ENCODE measurements around the gene ZC3H6. TPM values are rescaled to one million over a fixed set of nuclear protein-coding genes. Genes with fewer than 3 reads are reported as not detected.

ZC3H6 gene, protein sequence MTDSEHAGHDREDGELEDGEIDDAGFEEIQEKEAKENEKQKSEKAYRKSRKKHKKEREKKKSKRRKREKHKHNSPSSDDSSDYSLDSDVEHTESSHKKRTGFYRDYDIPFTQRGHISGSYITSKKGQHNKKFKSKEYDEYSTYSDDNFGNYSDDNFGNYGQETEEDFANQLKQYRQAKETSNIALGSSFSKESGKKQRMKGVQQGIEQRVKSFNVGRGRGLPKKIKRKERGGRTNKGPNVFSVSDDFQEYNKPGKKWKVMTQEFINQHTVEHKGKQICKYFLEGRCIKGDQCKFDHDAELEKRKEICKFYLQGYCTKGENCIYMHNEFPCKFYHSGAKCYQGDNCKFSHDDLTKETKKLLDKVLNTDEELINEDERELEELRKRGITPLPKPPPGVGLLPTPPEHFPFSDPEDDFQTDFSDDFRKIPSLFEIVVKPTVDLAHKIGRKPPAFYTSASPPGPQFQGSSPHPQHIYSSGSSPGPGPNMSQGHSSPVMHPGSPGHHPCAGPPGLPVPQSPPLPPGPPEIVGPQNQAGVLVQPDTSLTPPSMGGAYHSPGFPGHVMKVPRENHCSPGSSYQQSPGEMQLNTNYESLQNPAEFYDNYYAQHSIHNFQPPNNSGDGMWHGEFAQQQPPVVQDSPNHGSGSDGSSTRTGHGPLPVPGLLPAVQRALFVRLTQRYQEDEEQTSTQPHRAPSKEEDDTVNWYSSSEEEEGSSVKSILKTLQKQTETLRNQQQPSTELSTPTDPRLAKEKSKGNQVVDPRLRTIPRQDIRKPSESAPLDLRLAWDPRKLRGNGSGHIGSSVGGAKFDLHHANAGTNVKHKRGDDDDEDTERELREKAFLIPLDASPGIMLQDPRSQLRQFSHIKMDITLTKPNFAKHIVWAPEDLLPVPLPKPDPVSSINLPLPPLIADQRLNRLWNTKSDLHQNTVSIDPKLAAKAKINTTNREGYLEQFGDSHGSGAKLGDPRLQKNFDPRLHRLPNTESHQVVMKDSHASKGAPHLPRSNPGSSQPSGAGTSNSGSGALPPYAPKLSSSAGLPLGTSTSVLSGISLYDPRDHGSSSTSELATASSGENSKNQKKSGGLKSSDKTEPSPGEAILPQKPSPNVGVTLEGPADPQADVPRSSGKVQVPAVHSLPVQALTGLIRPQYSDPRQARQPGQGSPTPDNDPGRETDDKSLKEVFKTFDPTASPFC
- total RNA-seq (2014; rRNA removed; shearing (Covaris generic)), result 0.92 and 5.0 TPM in 2 replicates

DNA sequence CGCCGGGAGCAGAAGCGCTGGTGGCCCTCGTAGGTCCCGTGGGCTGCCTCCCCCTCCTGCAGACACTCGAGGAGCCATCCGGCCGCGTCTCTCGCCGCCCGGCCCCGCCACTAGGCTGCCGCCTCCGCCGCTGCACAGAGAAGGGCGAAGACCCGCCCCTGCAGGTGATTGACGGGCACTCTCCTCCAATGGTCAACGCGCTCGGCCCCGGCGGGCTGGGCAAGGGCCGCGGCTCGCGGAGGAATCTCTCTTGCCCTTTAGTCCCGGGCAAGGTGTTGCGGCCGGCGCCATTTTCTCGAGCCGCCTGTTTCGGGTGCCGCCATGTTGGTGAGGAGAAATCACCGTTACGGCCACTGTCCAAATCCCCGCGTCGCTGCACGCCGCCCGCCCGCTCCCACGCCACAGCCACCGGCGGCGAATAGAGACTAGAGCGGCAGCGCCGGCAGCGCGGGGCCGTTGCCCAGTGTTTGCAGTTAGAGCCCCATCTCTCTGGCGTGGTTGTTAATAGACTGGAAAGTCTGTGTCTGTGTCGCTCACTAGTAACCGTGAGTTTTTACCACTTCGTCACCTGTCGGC lies at the start of gene ZC3H6:
TSS of gene ZC3H6 (plus strand) at position 287 of the 576 bp plus-strand sequence. CDS start 398 bp downstream, outside the sequence.
- peak; percentile 91 for DNase-seq (ENCODE audit: low spot score)

DNA sequence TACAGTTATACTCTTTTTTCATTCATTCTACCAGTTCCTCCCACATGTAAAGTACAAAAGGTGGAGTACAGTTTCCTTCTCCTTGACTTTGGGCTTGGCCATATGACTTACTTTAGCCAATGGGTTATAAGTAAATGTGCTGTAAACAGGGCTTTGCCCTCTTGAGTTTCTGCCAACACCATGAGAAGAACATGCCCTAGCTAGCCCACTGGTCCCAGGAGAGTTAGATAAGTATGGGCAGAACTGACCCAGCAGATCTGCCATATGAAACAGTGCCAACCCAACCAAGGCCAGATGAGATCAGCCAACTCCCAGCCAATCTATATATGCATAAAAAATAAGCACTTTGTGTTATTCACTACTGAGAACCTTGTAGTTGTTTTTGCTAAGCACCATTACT lies 46.0 kb upstream of the ZC3H6 start:
- peak; percentile 40 for DNase-seq (ENCODE audit: low spot score)

DNA sequence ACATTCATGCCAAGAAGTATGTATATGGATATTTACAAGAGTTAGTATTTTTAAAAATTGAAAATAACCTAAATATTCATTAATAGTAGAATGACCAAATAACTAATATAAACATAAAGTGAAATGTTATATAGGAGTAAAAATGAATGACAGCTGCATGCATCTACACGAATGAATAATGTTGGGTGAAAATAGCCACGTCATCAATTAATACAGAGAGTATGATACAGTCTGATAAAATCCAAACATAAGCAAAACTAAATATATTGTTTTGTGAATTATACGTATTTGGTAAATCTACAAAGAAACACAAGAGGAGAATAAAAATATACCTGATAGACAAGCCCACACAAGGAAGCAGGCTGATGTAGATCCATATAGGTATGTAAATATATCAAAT lies 45.0 kb upstream of the ZC3H6 start:
- no peak for DNase-seq (ENCODE audit: low spot score)

DNA sequence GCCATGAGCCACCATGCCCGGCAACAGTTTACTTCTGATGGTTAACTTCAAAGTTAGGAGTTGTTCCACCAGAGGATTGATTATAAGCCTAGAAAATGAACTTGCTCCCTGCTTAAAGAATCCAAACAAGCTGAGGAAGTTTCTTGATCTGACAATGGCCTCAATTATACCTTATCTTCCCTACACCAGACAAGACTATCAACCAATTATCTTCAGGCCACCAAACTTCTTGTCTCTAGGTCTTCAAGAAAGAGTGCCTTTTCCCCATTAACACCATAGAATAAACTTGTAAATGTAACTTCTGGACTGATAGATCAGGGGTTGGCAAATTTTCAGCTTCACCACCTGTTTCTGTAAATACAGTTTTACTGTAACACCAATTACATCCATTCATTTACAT lies 35.5 kb upstream of the ZC3H6 start:
- DNase-seq (ENCODE audit: low spot score), result no peak

DNA sequence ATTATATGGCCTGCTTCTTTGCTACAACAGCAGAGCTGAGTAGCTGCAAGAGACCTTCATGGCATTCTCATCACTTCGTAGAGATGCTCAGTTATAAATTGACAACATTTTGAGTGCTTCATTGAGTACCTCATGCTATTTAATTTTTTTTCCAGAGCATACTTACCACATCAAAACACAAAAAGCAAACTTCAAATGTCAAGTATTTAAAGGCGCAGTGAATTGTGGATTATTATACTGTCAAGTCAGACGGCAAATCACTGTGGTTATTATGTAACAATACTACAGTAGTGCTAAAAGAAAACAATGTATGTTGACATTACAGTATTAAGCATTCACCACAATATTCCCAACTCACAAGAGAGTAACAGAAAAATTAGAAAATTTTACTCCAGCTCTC lies 33.0 kb upstream of the ZC3H6 start:
- DNase-seq (ENCODE audit: low spot score), result no peak

DNA sequence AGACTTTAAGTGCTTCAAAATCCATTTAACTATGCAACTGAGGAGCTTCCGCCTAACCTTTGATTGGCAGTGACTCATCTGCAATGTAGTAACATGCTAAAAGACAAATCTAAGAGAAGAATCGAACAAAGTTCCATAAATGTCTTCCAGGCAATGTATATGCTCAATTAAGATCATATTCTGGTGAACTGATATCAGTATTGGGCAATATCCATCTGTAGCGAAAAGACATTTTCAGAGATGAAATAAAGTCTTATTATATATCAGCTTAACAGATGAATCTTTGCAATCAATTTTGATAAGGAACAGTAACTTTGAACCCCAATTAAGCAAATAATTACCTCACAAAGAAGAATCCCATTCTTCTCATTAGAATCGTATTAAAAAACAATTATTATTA lies 32.2 kb upstream of the ZC3H6 start:
- DNase-seq (ENCODE audit: low spot score), result no peak

DNA sequence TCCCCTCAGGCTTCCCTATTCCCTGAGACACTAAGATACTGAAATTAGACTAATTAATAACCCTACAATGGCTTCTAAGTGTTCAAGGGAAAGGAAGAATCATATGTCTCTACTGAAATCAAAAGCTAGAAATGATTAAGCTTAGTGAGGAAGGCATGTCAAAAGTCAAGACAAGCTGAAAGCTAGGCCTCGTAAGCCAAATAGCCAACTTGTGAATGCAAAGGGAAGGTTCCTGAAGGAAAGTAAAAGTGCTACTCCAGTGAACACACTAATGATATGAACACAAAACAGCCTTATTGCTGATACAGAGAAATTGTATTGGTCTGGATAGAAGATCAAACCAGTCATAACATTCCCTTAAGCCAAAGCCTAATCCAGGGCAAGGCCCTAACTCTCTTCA lies 30.5 kb upstream of the ZC3H6 start:
- DNase-seq (ENCODE audit: low spot score), result no peak

DNA sequence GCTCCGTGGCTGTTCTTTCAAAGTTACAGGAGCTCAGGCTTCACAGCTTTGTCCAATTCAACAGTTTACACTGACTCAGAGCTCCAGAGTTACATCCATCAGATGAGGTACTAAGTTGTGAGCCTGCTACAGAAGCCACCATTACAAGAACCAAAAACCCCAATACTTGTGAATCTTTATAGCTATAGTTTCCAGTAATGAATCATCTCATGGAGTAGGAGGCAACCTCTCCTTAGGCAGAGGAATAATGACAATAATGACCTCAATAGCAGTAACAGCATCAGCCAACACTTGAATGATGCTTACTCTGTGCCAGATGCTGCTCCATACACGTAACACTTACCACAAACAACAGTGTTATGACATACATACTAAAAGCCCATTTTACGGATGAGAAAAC lies 24.1 kb upstream of the ZC3H6 start:
- no peak for DNase-seq (ENCODE audit: low spot score)

DNA sequence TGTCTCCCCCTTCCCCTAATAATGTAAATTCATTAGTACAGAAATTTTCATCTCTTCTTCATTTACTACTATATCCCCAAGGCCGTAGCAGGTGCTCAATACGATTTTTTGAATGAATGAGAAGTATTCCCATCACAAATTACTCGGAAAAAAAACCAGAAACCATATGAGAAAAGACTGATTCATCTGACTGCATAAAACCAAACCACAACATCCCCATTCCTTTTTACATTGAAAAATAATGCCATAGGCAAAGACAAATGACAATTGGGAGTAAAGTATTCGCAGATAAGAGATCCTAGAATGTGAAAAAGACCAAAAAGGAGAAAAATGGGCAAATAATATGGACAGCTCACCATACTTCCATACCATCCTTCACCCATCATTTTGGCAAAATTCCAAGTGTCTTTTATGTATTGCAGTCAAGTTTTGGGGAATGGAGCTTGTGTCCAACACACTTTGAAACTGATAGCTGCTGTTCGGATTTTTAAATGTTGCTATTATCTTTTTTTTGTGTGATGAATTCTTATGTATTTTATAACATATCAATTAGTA lies 22.1 kb upstream of the ZC3H6 start:
- no peak for DNase-seq (ENCODE audit: low spot score)

DNA sequence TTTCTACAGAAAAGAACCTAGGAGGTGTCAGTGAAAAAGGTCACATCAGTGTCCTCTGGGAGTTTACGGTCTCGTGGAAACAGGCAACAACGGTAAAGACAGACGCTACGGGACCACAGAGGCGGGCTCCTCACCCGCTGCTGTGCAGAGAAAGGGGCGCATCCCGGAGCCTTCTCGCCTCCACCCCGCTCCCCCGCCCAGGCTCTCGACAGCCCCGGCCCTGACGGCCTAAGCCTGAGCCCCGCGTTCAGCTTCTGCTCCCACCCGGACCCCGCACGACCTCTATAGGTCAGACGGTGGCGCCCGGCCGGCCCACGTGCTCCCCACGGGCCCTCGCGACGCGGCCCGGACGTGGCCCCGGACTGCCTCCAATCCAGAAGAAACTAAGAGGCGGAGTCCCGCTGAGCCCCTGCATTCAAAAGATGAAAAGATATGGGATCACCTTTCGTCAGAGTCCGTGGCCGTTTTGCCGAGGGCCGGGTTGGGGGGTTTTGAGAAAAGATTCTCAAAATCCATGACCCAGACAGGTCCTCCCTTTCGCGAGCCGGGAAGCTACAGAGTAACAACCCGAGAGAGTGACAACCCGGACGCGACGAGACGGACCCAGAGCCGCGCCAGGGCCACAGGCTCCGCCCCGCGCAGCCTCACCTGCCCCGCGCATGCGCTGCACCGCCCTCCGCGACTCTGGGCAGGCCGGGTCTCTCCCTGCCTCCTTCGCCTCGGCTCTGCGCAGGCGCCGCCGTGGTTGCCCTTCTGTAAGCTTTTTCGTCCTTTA lies 20.7 kb upstream of the ZC3H6 start, which contains the start of gene ZC3H8:
TSS of gene ZC3H8 (minus strand) at position 577 of the 775 bp plus-strand sequence. CDS start at position 516, 61 bp downstream.
- peak; percentile 88 for DNase-seq (ENCODE audit: low spot score)

DNA sequence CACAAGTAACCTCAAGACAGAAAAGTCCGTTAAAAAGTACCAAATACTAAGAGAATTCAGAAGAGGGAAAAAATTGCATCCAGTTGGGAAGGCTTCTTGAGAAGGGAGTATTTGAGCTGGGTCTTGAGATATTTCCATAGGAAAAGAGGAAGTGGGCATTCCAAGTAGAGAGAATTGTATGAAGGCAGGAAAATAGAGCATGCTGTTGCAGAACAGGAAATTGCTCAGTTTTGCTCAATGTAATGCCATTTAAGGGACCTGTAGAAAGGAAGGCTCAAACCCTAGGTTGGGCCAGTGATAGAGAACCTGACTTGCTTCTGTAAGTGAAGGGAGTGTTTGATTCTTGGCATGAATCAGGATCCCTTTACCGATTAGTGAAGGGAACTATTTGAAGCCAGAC lies 19.5 kb upstream of the ZC3H6 start:
- no peak for DNase-seq (ENCODE audit: low spot score)

DNA sequence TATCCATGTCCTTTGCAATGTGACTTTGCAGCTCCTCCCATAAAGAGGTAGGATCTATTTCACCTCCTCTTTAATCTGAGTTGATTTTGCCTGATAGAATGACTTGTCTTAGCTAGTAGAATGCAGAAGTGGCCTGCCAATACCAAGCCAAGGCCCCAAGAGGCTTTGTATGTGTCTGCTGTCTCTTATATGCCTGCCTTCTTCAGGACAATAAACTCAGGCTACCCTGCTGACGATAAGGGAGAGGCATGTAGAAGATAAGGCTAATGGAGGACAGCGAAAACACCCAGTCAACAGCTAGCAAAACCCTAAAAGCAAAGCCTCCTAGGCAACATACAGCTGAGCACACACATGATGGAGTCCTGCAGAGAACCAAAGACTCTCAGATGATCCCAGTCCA lies 18.7 kb upstream of the ZC3H6 start:
- DNase-seq (ENCODE audit: low spot score), result no peak

DNA sequence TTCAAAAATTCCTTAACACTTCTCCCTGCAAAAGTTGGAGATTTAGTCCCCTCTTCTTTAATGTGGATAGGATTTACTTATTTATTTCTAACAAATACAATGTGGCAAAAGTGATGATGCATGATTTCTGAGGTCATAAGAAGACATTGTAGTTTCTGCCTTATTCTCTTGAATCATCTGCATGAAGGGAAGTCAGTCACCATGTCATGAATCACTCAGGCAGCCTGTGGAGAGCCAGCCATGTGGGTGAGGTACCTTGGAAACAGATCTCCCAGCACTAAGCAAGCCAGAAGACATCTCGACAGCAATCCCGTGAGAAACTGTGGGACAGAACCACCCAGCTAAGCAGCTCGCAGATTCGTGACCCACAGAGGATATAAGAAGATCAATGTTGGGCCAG lies 17.8 kb upstream of the ZC3H6 start:
- DNase-seq (ENCODE audit: low spot score), result no peak

DNA sequence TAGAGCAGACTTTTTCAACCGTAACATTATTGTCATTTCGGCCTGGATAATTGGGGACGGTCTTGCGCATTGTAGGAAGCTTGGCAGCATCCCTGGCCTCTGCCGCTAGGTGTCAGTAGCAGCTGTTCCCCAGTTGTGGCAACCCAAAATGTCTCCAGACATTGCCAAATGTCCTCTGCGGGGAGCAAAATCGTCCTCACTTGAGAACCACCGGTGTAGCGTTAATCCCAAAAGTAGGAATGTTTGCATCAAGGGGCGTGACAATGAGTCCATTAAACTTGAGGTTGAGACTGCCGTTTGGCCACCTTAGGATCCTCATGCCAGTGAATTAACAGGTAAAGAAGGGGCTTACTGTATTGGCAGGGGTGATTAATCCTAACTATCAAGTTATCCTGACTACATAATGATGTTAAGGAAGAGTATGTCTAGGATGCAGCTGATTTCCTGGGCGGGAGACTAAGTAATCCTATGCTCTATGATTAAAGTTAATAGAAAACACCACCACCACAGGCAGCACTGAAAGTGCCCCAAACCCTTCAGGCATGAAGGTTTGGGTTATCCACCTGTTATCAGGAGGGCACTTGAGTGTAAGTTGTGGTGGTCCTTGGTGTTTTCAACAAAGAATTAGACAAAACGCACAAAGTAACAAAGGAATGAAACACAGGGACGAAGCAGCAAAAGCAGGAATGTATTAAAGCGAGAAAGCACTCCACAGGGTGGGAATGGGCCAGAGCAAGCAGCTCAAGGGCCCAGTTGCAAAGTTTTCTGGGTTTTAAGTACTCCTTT lies 15.7 kb upstream of the ZC3H6 start:
- peak; percentile 53 for DNase-seq (ENCODE audit: low spot score)

DNA sequence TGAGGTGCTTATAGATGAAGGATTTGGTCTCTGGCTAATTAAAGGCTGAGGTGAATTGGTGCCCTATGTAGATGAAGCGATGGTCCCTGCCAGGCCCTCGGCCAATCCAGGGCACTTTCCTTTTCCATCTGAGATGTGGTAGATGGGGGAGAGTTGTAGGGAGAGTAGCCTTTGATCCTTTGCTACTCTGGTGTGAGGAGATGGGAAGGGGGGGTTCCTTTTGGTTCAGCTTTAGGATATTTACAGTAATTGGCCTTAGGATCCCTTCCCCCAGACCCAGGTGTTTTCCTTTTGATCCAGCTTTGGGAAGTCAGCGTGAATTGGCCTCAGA lies 15.1 kb upstream of the ZC3H6 start:
- DNase-seq (ENCODE audit: low spot score), result no peak

DNA sequence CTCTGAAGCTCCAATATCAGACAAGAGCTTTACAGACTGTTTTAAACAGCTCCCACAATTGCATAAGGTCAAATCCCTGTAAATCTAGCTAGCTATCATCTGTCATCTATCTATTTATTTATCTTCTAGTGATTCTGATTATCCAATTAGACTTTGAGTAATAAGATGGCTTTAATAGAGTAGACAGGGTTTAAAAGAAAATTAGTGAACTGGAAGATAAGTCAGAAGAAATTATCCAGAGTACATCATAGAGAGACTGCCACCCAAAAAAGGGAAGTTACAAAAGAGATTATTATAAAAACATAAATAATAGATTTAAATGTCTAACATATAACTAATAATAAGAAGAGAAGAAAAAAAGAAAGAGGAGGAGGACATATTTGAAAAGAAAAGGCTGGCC lies 12.5 kb upstream of the ZC3H6 start:
- DNase-seq (ENCODE audit: low spot score), result no peak

DNA sequence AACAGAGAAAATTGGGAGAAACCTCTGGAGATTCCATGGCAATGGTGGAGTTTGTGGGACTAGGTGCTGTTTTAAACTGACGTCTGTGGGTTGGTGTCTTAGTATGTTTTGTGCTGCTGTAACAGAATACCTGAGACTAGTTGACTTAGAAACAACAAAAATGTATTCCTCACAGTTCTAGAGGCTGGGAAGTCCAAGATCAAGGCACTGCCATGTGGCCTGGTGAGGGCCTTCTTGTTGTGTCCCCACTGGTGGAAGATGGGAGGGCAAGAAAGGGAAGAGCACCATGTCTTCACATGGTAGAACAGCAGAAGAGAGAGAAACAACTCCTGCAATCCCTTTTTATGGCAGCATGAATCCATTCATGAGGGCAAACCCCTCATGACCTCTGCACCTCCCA lies 6.8 kb upstream of the ZC3H6 start:
- DNase-seq (ENCODE audit: low spot score), result no peak

DNA sequence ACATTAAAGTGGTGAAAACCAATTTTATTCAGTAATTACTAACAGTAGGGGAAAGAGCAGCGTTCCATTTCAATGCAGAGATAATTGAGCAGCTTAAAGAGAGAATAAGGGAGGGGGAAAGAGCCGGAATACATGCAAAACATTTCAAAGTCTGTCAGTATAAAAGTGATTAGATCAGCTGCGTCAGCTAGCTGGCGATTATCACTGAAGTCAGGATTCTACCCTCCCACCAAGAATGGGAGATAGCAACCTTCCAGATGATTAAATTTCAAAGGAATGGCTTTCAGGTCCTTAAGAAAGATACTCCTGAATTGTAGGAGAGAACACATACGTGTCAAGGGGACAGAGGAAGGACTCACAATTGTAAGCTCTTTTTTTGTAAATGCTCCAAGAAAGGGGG lies 2.7 kb upstream of the ZC3H6 start:
- no peak for DNase-seq (ENCODE audit: low spot score)

DNA sequence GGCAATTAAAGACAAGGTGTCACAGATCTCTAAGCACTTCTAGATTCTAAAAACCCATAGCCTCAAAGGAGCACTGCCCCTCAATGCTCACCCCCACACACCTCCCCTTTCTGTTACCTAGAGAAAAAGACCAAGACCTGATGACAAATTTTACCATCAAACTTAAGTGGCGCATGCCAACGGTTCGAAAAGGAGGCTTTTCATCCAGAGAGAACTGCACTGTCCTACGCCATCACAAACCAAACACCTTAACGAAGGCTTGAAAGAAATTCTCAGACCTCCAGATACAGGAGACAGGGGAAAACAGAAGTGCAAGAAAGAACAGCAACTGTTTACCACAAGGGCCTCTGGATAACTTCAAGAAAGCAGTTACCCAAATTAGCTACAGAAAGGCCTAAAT lies 2.0 kb upstream of the ZC3H6 start:
- no peak for DNase-seq (ENCODE audit: low spot score)
